ENCODE measurements around the gene ID1.

GRCh38 chr20:31640259-31640658 is 35.2 kb downstream of the ID1 start:
- no peak for TF ChIP-seq CTCF (IDR thresholded peaks at IDR 0.05)
- no peak for TF ChIP-seq POLR2A (IDR thresholded peaks at IDR 0.05)
